MG63 (cell line): ENCODE data around the gene TCF3. TPM values are rescaled to one million over a fixed set of nuclear protein-coding genes. Genes with fewer than 3 reads are reported as not detected.

ENCODE experiments used
- DNase-seq: peaks from one replicate; pipeline ENCODE4 v3.0.0-alpha.2; 2020
- H3K27me3 ChIP-seq: fragments of 250-450 bp; sonication (Bioruptor Pico); 2 replicates; pipeline ENCODE4 v1.5.1; 2020; ENCODE audit warnings: mild to moderate bottlenecking, moderate library complexity
- H3K36me3 ChIP-seq: fragments of 250-450 bp; sonication (Bioruptor Pico); 2 replicates; pipeline ENCODE4 v1.5.1; 2020; ENCODE audit warnings: mild to moderate bottlenecking, moderate library complexity
- H3K4me3 ChIP-seq: fragments of 250-450 bp; sonication (Bioruptor Pico); 2 replicates; pipeline ENCODE4 v1.5.1; 2020; ENCODE audit warnings: mild to moderate bottlenecking, moderate library complexity
- H3K9me3 ChIP-seq: fragments of 250-450 bp; sonication (Bioruptor Pico); 2 replicates; pipeline ENCODE4 v1.5.1; 2020; ENCODE audit warnings: mild to moderate bottlenecking, moderate library complexity
- total RNA-seq: library from RNA; depleted of rRNA; stranded (reverse); fragments of >200 nt; shearing (Covaris generic); gene quantifications from 2 replicates; pipeline ENCODE4 v1.2.3, GENCODE V29; 2014; ENCODE audit warnings: low replicate concordance

Gene TCF3
- total RNA-seq, 1 experiment from 2014 or later = 135 TPM

DNA sequence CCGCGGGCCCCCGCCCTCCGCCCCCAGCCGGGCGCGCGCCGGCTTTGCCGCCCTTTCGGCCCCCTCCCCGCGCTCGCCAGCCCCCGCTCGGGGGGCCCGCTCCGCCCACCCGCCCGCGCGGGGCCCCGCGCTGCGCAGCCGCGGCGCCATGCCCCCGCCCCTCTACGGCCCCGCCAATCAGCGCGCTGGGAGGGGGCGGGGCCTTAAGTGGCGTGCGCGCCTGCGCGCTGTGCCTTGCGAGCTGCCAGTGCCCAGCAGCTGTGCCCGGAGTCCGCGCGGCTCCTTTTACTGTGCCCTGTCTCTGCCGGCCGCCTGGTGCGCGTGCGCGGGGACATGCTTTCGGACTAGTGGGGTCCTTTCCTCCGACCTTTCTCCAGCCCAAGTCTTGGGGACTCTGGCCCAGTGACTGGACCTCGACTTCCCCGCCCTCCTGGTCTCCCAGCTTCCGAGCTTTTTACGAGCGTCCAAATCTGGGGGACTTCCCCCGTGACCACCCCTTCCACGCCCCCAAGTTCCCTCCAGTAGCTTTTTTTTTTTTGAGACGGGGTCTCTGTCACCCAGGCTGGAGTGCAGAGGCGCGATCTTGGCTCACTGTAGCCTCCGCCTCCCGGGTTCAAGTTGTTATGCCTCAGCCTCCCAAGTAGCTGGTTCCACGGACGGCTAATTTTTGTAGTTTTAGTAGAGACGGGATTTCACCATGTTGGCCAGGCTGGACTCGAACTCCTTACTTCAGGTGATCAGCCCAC, 59.5 kb downstream of the TCF3 start, which contains the start of gene MBD3:
Gene MBD3 (minus strand): TSS at position 111 of the 746 bp plus-strand sequence. CDS start 234 bp downstream, outside the sequence.
- Histone ChIP-seq H3K9me3 (no peaks in the 10 kb centered on the region), H3K4me3 (peak within 1 kb of the TSS; percentile 95), H3K27me3 (no peaks in the 10 kb centered on the region), H3K36me3 (peaks cover 22% of the 10 kb centered on the region)
- DNase-seq = peak; percentile 84

- peaks cover 14% of the 10 kb centered on the region for H3K36me3 ChIP-seq
- peak overlapping the region; percentile 95 for H3K4me3 ChIP-seq
- DNase-seq = peak; percentile 77
- no peaks in the 10 kb centered on the region for H3K9me3 ChIP-seq
- no peaks in the 10 kb centered on the region for H3K27me3 ChIP-seq
These were observed 60.2 kb downstream of the TCF3 start for GRCh38 chr19:1592024-1592754.

- DNase-seq = no peak
- H3K9me3 ChIP-seq = no peaks in the 10 kb centered on the region
- H3K4me3 ChIP-seq = peak overlapping the region; percentile 95
- H3K36me3 ChIP-seq = peaks cover 10% of the 10 kb centered on the region
- H3K27me3 ChIP-seq = no peaks in the 10 kb centered on the region
These were observed 60.9 kb downstream of the TCF3 start for GRCh38 chr19:1591421-1592023.

DNA sequence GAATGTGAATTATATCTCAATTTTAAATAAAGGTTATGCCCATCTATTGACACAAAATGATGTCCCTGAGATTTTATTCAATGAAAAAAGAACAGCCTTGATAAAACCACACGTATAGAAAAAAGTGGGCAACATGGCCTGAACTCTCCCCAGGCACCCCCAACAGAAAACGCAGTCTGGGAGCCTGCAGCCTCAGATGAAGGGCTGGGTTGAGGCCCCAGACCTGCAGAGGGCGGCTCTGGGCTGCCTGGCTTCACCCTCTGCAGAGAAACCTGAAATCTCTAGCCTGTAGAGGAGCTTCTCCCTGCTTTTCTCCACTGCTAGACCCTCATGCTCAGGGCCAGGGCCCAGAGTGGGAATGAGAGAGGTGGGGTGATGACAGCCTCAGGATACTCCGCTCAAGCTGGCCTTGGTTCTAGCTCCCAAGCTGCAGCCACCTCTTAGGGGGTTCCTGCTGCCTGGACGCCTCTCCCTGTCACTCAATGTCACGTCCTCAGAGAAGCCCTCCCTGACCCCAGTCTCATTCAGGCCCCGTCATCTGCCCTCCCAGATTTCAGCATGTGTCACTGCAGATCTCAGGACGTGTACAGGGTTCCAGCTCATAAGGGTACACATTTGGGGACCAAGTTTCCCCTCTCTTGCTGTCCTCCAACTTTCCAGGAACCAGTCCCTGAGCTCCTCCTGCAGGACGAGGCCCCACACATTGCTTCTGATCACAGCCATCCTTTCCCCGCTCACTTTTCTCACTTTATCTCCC, 61.6 kb downstream of the TCF3 start:
- Histone ChIP-seq H3K27me3 (no peaks in the 10 kb centered on the region), H3K36me3 (peaks cover 9% of the 10 kb centered on the region)
- DNase-seq = no peak

DNA sequence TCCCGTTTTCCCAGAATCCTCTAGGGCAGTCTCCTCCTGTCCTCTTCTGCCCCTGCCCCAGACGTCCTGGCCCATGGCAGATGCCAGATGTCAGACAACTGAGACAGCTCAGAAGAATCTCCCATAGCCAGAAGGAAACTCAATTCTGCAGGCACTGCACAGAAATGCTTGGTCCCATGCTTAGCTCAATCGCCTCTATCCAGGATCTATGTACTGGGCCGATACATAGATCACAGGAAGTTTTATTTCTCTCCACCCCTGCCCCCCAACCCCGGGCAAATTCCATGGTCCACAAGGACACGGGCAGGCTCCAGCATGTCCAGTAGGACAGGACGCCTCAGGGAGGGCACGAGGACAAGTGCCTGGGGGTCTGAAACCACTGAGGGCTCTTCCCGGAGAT, 64.5 kb downstream of the TCF3 start:
- Histone ChIP-seq H3K4me3 (no peak overlapping the region), H3K27me3 (no peaks in the 10 kb centered on the region), H3K9me3 (no peaks in the 10 kb centered on the region), H3K36me3 (peaks cover 12% of the 10 kb centered on the region)
- no peak for DNase-seq

More for the DNA sequence above, 61.6 kb downstream of the TCF3 start:
- Histone ChIP-seq H3K4me3 (peak overlapping the region; percentile 95), H3K9me3 (no peaks in the 10 kb centered on the region)

DNA sequence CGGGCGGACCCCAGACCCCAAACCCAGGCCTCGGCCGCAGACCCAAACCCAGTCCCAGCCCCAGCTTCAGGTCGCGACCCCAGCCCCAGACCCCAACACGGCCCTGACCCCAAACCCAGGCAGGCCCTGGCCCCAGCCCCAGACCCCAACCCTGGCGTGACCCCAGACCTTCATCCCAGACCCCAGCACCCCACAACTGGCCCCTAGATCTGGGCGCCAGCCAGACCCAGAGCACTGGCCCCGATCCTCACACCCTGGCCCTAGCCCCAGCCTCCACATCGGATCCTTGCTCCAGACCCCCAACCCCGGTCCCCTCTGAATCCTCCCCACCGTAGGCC, 67.2 kb downstream of the TCF3 start:
- no peaks in the 10 kb centered on the region for H3K9me3 ChIP-seq
- no peaks in the 10 kb centered on the region for H3K27me3 ChIP-seq
- DNase-seq = no peak
- H3K4me3 ChIP-seq = no peak overlapping the region
- peaks cover 8% of the 10 kb centered on the region for H3K36me3 ChIP-seq

DNA sequence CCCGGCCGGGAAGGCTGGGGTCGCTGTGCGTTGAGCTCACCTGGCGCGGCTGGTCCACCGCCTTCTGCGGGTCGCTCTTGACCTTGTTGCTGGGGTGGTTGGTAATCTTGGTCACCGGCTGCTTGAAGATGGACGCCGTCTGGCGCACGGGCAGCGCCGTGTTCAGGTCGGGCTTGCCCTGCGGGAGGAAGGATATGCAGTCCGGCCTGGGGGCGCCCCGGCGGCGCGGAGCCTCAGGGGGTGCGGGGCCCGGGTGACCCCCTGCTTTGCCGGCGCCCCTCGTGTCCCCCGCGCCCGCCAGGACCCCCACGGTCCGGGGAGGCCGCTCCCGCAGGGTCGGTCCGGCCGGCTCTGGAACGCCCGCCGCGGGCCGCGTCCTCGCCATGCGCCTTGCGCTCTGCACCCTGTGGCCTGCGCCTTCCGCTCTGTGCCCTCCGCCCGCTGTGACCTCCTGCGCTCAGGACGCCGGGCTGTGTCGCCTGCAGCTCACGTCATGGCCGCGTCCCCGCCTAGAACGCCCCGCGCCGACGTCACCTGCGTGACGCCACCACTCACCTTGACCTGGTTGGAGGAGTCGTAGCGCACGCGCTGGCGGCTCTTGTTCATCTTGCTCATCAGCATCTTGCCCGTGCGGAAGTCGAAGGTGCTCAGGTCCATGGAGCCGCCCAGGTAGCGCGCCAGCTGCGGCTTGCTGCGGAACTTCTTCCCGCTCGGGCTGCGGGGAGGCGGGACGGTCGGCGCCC, 67.7 kb downstream of the TCF3 start:
- DNase-seq = no peak
- H3K36me3 ChIP-seq = peaks cover 5% of the 10 kb centered on the region

GRCh38 chr19:1582201-1582600, 70.2 kb downstream of the TCF3 start:
- no peaks in the 10 kb centered on the region for H3K27me3 ChIP-seq
- peaks cover 5% of the 10 kb centered on the region for H3K36me3 ChIP-seq
- no peaks in the 10 kb centered on the region for H3K9me3 ChIP-seq
- no peak for DNase-seq
- no peak overlapping the region for H3K4me3 ChIP-seq

More for the DNA sequence above, 67.7 kb downstream of the TCF3 start:
- H3K4me3 ChIP-seq = no peak overlapping the region
- H3K9me3 ChIP-seq = no peaks in the 10 kb centered on the region
- no peaks in the 10 kb centered on the region for H3K27me3 ChIP-seq

GRCh38 chr19:1580957-1581356, 71.5 kb downstream of the TCF3 start:
- Histone ChIP-seq H3K27me3 (no peaks in the 10 kb centered on the region), H3K4me3 (no peak overlapping the region), H3K36me3 (peaks cover 5% of the 10 kb centered on the region), H3K9me3 (no peaks in the 10 kb centered on the region)
- DNase-seq = no peak

GRCh38 chr19:1580382-1580781, 72.0 kb downstream of the TCF3 start:
- H3K4me3 ChIP-seq = no peak overlapping the region
- no peak for DNase-seq
- H3K36me3 ChIP-seq = peaks cover 5% of the 10 kb centered on the region
- no peaks in the 10 kb centered on the region for H3K27me3 ChIP-seq
- H3K9me3 ChIP-seq = no peaks in the 10 kb centered on the region

DNA sequence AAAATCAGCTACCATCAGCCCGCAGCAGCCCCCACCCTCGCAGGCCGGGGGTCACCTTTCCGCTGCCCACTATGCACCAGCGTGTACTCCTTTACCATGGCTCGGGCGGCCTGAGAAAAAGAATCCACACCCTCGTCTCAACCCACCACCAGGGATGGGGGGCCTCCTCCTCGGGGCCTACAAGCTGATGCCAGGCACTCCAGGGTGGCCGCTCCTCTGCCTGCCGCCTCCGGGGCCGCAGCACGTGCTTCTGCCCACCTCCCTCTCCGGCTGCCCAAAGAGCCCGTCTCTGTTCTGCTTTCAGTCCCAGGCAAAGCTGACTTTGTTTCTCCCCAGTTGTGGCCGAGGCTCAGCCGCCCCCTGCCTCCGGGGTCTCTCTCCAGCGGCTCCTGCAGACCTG, 73.2 kb downstream of the TCF3 start:
- Histone ChIP-seq H3K27me3 (no peaks in the 10 kb centered on the region), H3K36me3 (peaks cover 3% of the 10 kb centered on the region), H3K9me3 (no peaks in the 10 kb centered on the region), H3K4me3 (no peak overlapping the region)
- no peak for DNase-seq

- Histone ChIP-seq H3K27me3 (no peaks in the 10 kb centered on the region), H3K9me3 (no peaks in the 10 kb centered on the region), H3K4me3 (no peak overlapping the region), H3K36me3 (peaks cover 3% of the 10 kb centered on the region)
- DNase-seq = no peak
These were observed 74.3 kb downstream of the TCF3 start for GRCh38 chr19:1577929-1578618.

DNA sequence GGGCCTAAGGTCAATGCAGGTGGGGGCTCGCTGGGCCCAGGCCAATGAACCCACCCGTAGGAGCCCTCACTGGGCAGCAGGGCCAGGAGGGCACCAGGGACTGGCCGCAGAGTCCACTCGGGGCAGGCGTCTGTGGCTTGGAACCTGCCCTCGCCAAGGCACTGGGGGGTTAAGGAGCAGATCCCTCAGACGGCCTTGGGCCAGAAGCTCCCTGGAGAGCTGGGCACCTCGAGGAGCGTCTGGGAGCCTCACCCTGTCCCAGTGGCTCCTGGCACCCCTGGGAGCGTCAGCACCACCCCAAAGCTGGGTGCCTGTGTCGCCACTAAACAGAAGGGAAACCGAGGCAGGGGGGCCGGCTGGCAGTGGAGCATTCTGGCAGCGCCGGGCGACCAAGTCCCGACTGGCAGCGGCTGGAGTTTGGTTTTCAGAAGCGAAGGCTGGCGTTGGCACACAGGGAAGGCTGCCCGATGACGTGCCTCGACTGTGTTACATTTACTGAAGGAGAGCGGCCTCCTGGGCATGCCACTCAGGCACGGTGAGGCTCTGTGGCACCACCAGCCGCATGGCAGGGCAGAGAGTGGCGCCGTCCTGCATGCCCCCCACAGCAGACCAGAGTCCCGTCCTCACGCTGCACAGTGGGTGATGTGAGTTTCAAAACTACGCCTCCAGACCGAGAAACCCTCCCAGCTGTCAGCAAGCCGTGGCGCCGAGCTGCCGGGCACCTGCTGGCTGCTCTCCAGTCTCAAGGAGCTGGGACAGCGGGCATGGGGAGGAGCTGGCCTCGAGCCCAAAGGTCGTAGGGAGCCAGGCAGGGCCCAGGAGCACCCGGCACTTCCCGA, 75.1 kb downstream of the TCF3 start:
- no peak for DNase-seq
- Histone ChIP-seq H3K9me3 (no peaks in the 10 kb centered on the region), H3K4me3 (no peak overlapping the region), H3K27me3 (no peaks in the 10 kb centered on the region), H3K36me3 (peaks cover 3% of the 10 kb centered on the region)

GRCh38 chr19:1576242-1577089, 75.9 kb downstream of the TCF3 start:
- no peak overlapping the region for H3K4me3 ChIP-seq
- DNase-seq = no peak

More at GRCh38 chr19:1576242-1577089, 75.9 kb downstream of the TCF3 start:
- Histone ChIP-seq H3K9me3 (no peaks in the 10 kb centered on the region), H3K27me3 (no peaks in the 10 kb centered on the region), H3K36me3 (peaks cover 3% of the 10 kb centered on the region; the same call in 1 of the 2 replicates)
